HCT116 (cell line): ENCODE measurements around the gene KLF6. TPM values are rescaled to one million over a fixed set of nuclear protein-coding genes. Genes with fewer than 3 reads are reported as not detected.

Experiments
- ATAC-seq: fragments of 200-7000 bp; cut with Tn5 transposase; 2 replicates; pipeline ENCODE4 v1.9.1; 2020; ENCODE audit warnings: mild to moderate bottlenecking, moderate library complexity
- BruUV-seq: library from RNA; stranded (reverse); fragments of 400-500 nt; replicated peaks from 2 replicates; lab custom pipeline; 2021; lab: Mats Ljungman, UMichigan
- CTCF ChIA-PET: fragments of 300-600 bp; sonication (Branson Sonifier 250); formaldehyde crosslinking; loops from one replicate; lab custom pipeline; 2021; ENCODE audit warnings: antibody characterized with exemption; lab: Charles Lee
- POLR2A ChIA-PET: fragments of 300-600, 350-600 bp; sonication (Branson Sonifier 250); formaldehyde crosslinking; loops from one replicate; lab custom pipeline; 2021; ENCODE audit warnings: antibody characterized with exemption; lab: Charles Lee
- RAD21 ChIA-PET, 2 experiments: fragments of 300-600 bp; sonication (Branson Sonifier 250); formaldehyde crosslinking; loops; one replicate each; lab custom pipeline; 2023; ENCODE audit warnings: low total read pairs in 2 of 2; ENCODE audit not compliant: uncharacterized antibody in 2 of 2, unreplicated experiment in 2 of 2, low non-redundant PET in 1 of 2; lab: Charles Lee
- DNase-seq: peaks from one replicate; pipeline ENCODE4 v3.0.0-alpha.2; 2010; ENCODE audit warnings: low read depth, low spot score
- H2AFZ ChIP-seq: fragments of 200-600 bp; shearing (Covaris generic), sonication (generic); 2 replicates; pipeline ENCODE4 v1.6.1; 2017; ENCODE audit warnings: low read depth, mixed run types, mixed read lengths, antibody characterized with exemption, low read length; ENCODE audit not compliant: poor library complexity, severe bottlenecking
- H3K27ac ChIP-seq: 2 replicates; pipeline ENCODE4 v1.5.1; 2012; ENCODE audit warnings: low read depth, low read length
- H3K27me3 ChIP-seq: fragments of 200-600 bp; sonication (generic); 2 replicates; pipeline ENCODE4 v1.6.1; 2016; ENCODE audit warnings: mixed run types, low read length, mixed read lengths; ENCODE audit not compliant: insufficient read depth
- H3K36me3 ChIP-seq, 2 experiments: fragments of 200-500 bp in 1 of 2; fragments of 200-600 bp in 1 of 2; sonication (Bioruptor generic) in 1 of 2; sonication (generic) in 1 of 2; 2 replicates each; pipeline versions ENCODE4 v1.5.1 to v1.6.1; 2014 to 2016; ENCODE audit warnings: low read length in 2 of 2, inconsistent platforms in 1 of 2, mixed read lengths in 1 of 2, mixed run types in 1 of 2; ENCODE audit not compliant: insufficient read depth in 2 of 2, control insufficient read depth in 1 of 2
- H3K4me1 ChIP-seq, 2 experiments: fragments of 200-600 bp in 1 of 2; sonication (generic) in 1 of 2; 2 replicates each; pipeline versions ENCODE4 v1.5.1 to v1.6.1; 2012 to 2017; ENCODE audit warnings: low read length in 2 of 2, inconsistent platforms in 1 of 2, mild to moderate bottlenecking in 1 of 2, mixed read lengths in 1 of 2, mixed run types in 1 of 2, moderate library complexity in 1 of 2; ENCODE audit not compliant: insufficient read depth in 2 of 2, control insufficient read depth in 1 of 2
- H3K4me2 ChIP-seq: fragments of 200-600 bp; sonication (generic); 2 replicates; pipeline ENCODE4 v1.6.1; 2017; ENCODE audit warnings: mixed run types, low read length, mixed read lengths
- H3K4me3 ChIP-seq, 2 experiments: fragments of 200-600 bp in 1 of 2; sonication (generic) in 1 of 2; replicated peaks in 1 of 2; 2 replicates each; pipeline ENCODE4 v1.5.1; 2011 to 2016; ENCODE audit warnings: low read length in 2 of 2, control low read depth in 1 of 2, low read depth in 1 of 2, mild to moderate bottlenecking in 1 of 2, mixed read lengths in 1 of 2, mixed run types in 1 of 2
- H3K79me2 ChIP-seq: fragments of 200-600 bp; sonication (generic); 2 replicates; pipeline ENCODE4 v1.6.1; 2017; ENCODE audit warnings: mild to moderate bottlenecking, mixed run types, low read length, moderate library complexity, mixed read lengths; ENCODE audit not compliant: insufficient read depth
- H3K9ac ChIP-seq: fragments of 200-600 bp; sonication (generic); 2 replicates; pipeline ENCODE4 v1.6.1; 2016; ENCODE audit warnings: low read length, mixed read lengths
- H3K9me2 ChIP-seq: fragments of 200-600 bp; sonication (generic), shearing (Covaris generic); 2 replicates; pipeline ENCODE4 v1.6.1; 2017; ENCODE audit warnings: mixed run types, mild to moderate bottlenecking, moderate library complexity; ENCODE audit not compliant: insufficient read depth
- H3K9me3 ChIP-seq, 2 experiments: fragments of 200-500 bp in 1 of 2; fragments of 200-600 bp in 1 of 2; sonication (Bioruptor generic) in 1 of 2; sonication (generic) in 1 of 2; 2 replicates each; pipeline ENCODE4 v1.6.1; 2014 to 2017; ENCODE audit warnings: low read length in 2 of 2, mixed read lengths in 2 of 2, inconsistent platforms in 1 of 2, low read depth in 1 of 2, mild to moderate bottlenecking in 1 of 2, mixed run types in 1 of 2, moderate library complexity in 1 of 2; ENCODE audit not compliant: control insufficient read depth in 1 of 2, insufficient read depth in 1 of 2
- H4K20me1 ChIP-seq: fragments of 200-600 bp; sonication (generic), shearing (Covaris generic); 2 replicates; pipeline ENCODE4 v1.6.1; 2017; ENCODE audit warnings: mixed run types, mild to moderate bottlenecking, moderate library complexity; ENCODE audit not compliant: insufficient read depth
- CEBPB ChIP-seq: IDR thresholded peaks from 2 replicates; pipeline ENCODE4 v1.6.1; 2012; ENCODE audit warnings: low read depth
- CTCF ChIP-seq, 3 experiments: fragments of 200-600 bp in 1 of 3; sonication (generic) in 1 of 3; IDR thresholded peaks in 2 of 3; conservative IDR thresholded peaks in 1 of 3; 2 replicates each; pipeline ENCODE4 v1.5.1; 2012 to 2017; ENCODE audit warnings: low read depth in 2 of 3, low read length in 2 of 3, antibody characterized with exemption in 1 of 3, borderline replicate concordance in 1 of 3, control low read depth in 1 of 3, mild to moderate bottlenecking in 1 of 3, mixed read lengths in 1 of 3, mixed run types in 1 of 3, moderate library complexity in 1 of 3; ENCODE audit not compliant: insufficient read depth in 1 of 3
- ELF1 ChIP-seq: IDR thresholded peaks from 2 replicates; pipeline ENCODE4 v1.6.1; 2012; ENCODE audit warnings: low read depth, borderline replicate concordance
- EZH2 ChIP-seq: fragments of 200-600 bp; sonication (generic); IDR thresholded peaks from 2 replicates; pipeline ENCODE4 v1.6.1; 2017; ENCODE audit warnings: antibody characterized with exemption, mixed run types
- FOSL1 ChIP-seq: IDR thresholded peaks from 2 replicates; pipeline ENCODE4 v1.6.1; 2012; ENCODE audit warnings: low read depth
- JUND ChIP-seq: IDR thresholded peaks from 2 replicates; pipeline ENCODE4 v1.6.1; 2012
- MAX ChIP-seq: IDR thresholded peaks from 2 replicates; pipeline ENCODE4 v1.6.1; 2012
- SIN3A ChIP-seq: IDR thresholded peaks from 2 replicates; pipeline ENCODE4 v1.6.1; 2012; ENCODE audit warnings: low read depth
- SP1 ChIP-seq: IDR thresholded peaks from 2 replicates; pipeline ENCODE4 v1.6.1; 2012; ENCODE audit warnings: low read depth
- YY1 ChIP-seq: IDR thresholded peaks from 2 replicates; pipeline ENCODE4 v1.6.1; 2011; ENCODE audit warnings: low read length, low read depth, moderate library complexity, mild to moderate bottlenecking; ENCODE audit not compliant: insufficient replicate concordance; ENCODE audit errors: extremely low read depth
- ZFX ChIP-seq: fragments of 450-650 bp; IDR thresholded peaks from 2 replicates; pipeline ENCODE4 v1.6.1; 2017
- ZNF274 ChIP-seq: fragments of 200-500 bp; sonication (Bioruptor generic); IDR thresholded peaks from 2 replicates; pipeline ENCODE4 v1.6.1; 2014; ENCODE audit warnings: mild to moderate bottlenecking, low read depth, low read length, inconsistent platforms
- intact Hi-C: fragments of 100-400 bp; cut with micrococcal nuclease; formaldehyde crosslinking; loops from 2 replicates; pipeline ENCODE4 v1.10.0; 2022
- total RNA-seq: library from RNA; stranded (reverse); gene quantifications from one replicate; pipeline ENCODE4 v1.2.1, GENCODE V29; 2021; ENCODE audit not compliant: unreplicated experiment

Gene KLF6
- total RNA-seq, 1 experiment from 2014 or later: 82.2 TPM

GRCh38 chr10:3756360-3756740 is 28.7 kb downstream of the KLF6 start:
- ATAC-seq (no peak), DNase-seq (no peak)
- ChIA-PET RAD21 (no interaction called here), CTCF (no interaction called here), POLR2A (interaction anchor here (2.2 to 2.8 kb wide), 2 partner anchors 18 to 29 kb away, joined by 7 read pairs; partner anchors contain the start of gene KLF6)
- H3K9me3 ChIP-seq: no peaks in the 10 kb centered on the region
- peaks cover 22 to 55% of the 10 kb centered on the region in 2 experiments for H3K4me1 ChIP-seq
- H3K27me3 ChIP-seq: no peaks in the 10 kb centered on the region
- no peaks in the 10 kb centered on the region for H3K79me2 ChIP-seq
- no peak overlapping the region for H2AFZ ChIP-seq
- no TSS peak for BruUV-seq
- intact Hi-C loops: loop anchor here (10.0 kb wide), 1 partner anchor 292 kb away; no protein-coding TSS in a partner anchor
- TF ChIP-seq SP1: no peak
- no peak for TF ChIP-seq FOSL1
- no peak for TF ChIP-seq CEBPB
- TF ChIP-seq ZFX: no peak
- no peak for TF ChIP-seq MAX
- TF ChIP-seq YY1: no peak
- no peak for TF ChIP-seq ZNF274
- no peak for TF ChIP-seq ELF1
- no peak for TF ChIP-seq SIN3A
- TF ChIP-seq JUND: no peak
- TF ChIP-seq EZH2: no peak
- no peak for TF ChIP-seq CTCF (IDR thresholded peaks at IDR 0.05 in 2 of 3, conservative IDR thresholded peaks at IDR 0.05 in 1 of 3; ENCODE audit: borderline replicate concordance in 1 of 3, insufficient read depth in 1 of 3, low read depth in 2 of 3, low read length in 2 of 3)
- peak overlapping the region; percentile 60; the same call in 1 of the 2 replicates for H3K4me2 ChIP-seq
- H3K9me2 ChIP-seq: no peaks in the 10 kb centered on the region
- H3K27ac ChIP-seq: no peak overlapping the region
- no peak overlapping the region for H3K9ac ChIP-seq
- no peaks in the 10 kb centered on the region for H3K36me3 ChIP-seq
- H4K20me1 ChIP-seq: no peaks in the 10 kb centered on the region
- no peak overlapping the region for H3K4me3 ChIP-seq
